T-cell (primary cell): ENCODE data around the gene PRKD1. TPM values are rescaled to one million over a fixed set of nuclear protein-coding genes. Genes with fewer than 3 reads are reported as not detected.

Source experiments
- ATAC-seq, 4 experiments: fragments of 200-7000 bp in 3 of 4; fragments of 150-1000 bp in 1 of 4; cut with Tn5 transposase; replicated peaks in 1 of 4; 1 replicate in 3 of 4; 2 replicates in 1 of 4; pipeline ENCODE4 v1.10.0; 2021; ENCODE audit warnings: moderate library complexity in 3 of 4, mild to moderate bottlenecking in 2 of 4, moderate number of reproducible peaks in 1 of 4
- CTCF ChIA-PET, 2 donors: fragments of 300-600 bp; sonication (Branson Sonifier 250); formaldehyde crosslinking; loops; one replicate each; lab custom pipeline; 2022; ENCODE audit warnings: antibody characterized with exemption in 2 of 2; lab: Charles Lee
- POLR2A ChIA-PET, 2 donors: fragments of 300-600 bp; sonication (Branson Sonifier 250); formaldehyde crosslinking; loops; one replicate each; lab custom pipeline; 2022; ENCODE audit warnings: antibody characterized with exemption in 2 of 2; lab: Charles Lee
- DNase-seq, 35 experiments: peaks; one replicate each; pipeline versions ENCODE4 v3.0.0 to v3.0.0-alpha.2; 2013 to 2023
- H3K27ac ChIP-seq: one replicate; pipeline ENCODE4 v1.5.1; 2013; ENCODE audit warnings: low read length
- H3K27me3 ChIP-seq, 2 experiments: replicated peaks in 1 of 2; 1 replicate in 1 of 2; 2 replicates in 1 of 2; pipeline versions ENCODE4 v1.6.1 to v1.7.0; 2013; ENCODE audit warnings: low read length in 1 of 2, mixed read lengths in 1 of 2; ENCODE audit not compliant: control insufficient read depth in 2 of 2, insufficient read depth in 2 of 2; ENCODE audit errors: extremely low read depth in 1 of 2
- H3K36me3 ChIP-seq, 2 donors: 1 replicate in 1 of 2; 2 replicates in 1 of 2; pipeline versions ENCODE4 v1.6.1 to v1.7.0; 2013; ENCODE audit warnings: low read length in 1 of 2; ENCODE audit not compliant: control insufficient read depth in 2 of 2, insufficient read depth in 1 of 2; ENCODE audit errors: extremely low read depth in 1 of 2
- H3K4me1 ChIP-seq, 2 experiments: 1 replicate in 1 of 2; 2 replicates in 1 of 2; pipeline versions ENCODE4 v1.6.1 to v1.7.0; 2013; ENCODE audit warnings: low read length in 2 of 2, mixed read lengths in 1 of 2; ENCODE audit not compliant: insufficient read depth in 2 of 2, control insufficient read depth in 1 of 2; ENCODE audit errors: extremely low read depth in 1 of 2
- H3K4me3 ChIP-seq, 2 donors: 1 replicate in 1 of 2; 2 replicates in 1 of 2; pipeline versions ENCODE4 v1.5.1 to v1.7.0; 2013; ENCODE audit warnings: mild to moderate bottlenecking in 2 of 2, low read length in 1 of 2, moderate library complexity in 1 of 2; ENCODE audit not compliant: control insufficient read depth in 1 of 2; ENCODE audit errors: extremely low read depth in 1 of 2
- H3K9me3 ChIP-seq: 2 replicates; pipeline ENCODE4 v1.7.0; 2013
- H3K27ac Mint-ChIP-seq, 2 donors: one replicate each; pipeline ENCODE4 v1.8.0; 2020 to 2021; ENCODE audit warnings: mild to moderate bottlenecking in 2 of 2, mixed read lengths in 2 of 2
- H3K27me3 Mint-ChIP-seq, 2 donors: one replicate each; pipeline ENCODE4 v1.8.0; 2021 to 2022; ENCODE audit warnings: mixed read lengths in 2 of 2
- H3K36me3 Mint-ChIP-seq: one replicate; pipeline ENCODE4 v1.8.0; 2021; ENCODE audit warnings: mixed read lengths
- H3K4me1 Mint-ChIP-seq, 3 donors: one replicate each; pipeline ENCODE4 v1.8.0; 2020 to 2022; ENCODE audit warnings: mixed read lengths in 3 of 3, mild to moderate bottlenecking in 1 of 3
- H3K4me3 Mint-ChIP-seq, 3 donors: one replicate each; pipeline ENCODE4 v1.8.0; 2020 to 2022; ENCODE audit warnings: mild to moderate bottlenecking in 3 of 3, mixed read lengths in 3 of 3, moderate library complexity in 3 of 3
- H3K9me3 Mint-ChIP-seq, 3 donors: one replicate each; pipeline ENCODE4 v1.8.0; 2020 to 2022; ENCODE audit warnings: mixed read lengths in 3 of 3
- WGBS: methylation state at CpG from one replicate; pipeline ENCODE4 v1.1.5; 2013; ENCODE audit warnings: missing lambda C conversion rate; ENCODE audit not compliant: insufficient coverage; 5-methylcytosine and 5-hydroxymethylcytosine counted together
- total RNA-seq, 35 experiments: library from RNA in 6 of 35; stranded (reverse) in 6 of 35; fragments of 120-200 nt in 1 of 35; gene quantifications; one replicate each; pipeline versions ENCODE4 v1.2.1 to v1.2.4 and lab custom pipeline; 2013 to 2026

Gene PRKD1
- total RNA-seq, 5 donors from 2014 or later (not counting 1 experiment from before 2014, with no cell fraction given) = 0.28 to 0.43 TPM; not detected in 3

GRCh38 chr14:29838752-29839151, 88.9 kb downstream of the PRKD1 start:
- Mint-ChIP-seq H3K27ac (no peak overlapping the region), H3K9me3 (peaks cover 6 to 35% (median 22%) of the 10 kb centered on the region in 3 donors), H3K4me3 (no peak overlapping the region), H3K27me3 (no peaks in the 10 kb centered on the region), H3K36me3 (no peaks in the 10 kb centered on the region), H3K4me1 (no peaks in the 10 kb centered on the region)
- no peak for DNase-seq
- Histone ChIP-seq H3K9me3 (peaks cover 2% of the 10 kb centered on the region), H3K27ac (no peak overlapping the region), H3K36me3 (no peaks in the 10 kb centered on the region), H3K27me3 (no peaks in the 10 kb centered on the region), H3K4me3 (no peak overlapping the region), H3K4me1 (no peaks in the 10 kb centered on the region)
- no peak for ATAC-seq
- CTCF ChIA-PET = no interaction called here
- 52% methylated on average over 2 of the region's 2 CpGs for WGBS
- POLR2A ChIA-PET = no interaction called here

GRCh38 chr14:29836395-29836794, 91.3 kb downstream of the PRKD1 start:
- no peak overlapping the region for H3K27ac ChIP-seq
- H3K27me3 ChIP-seq = no peaks in the 10 kb centered on the region
- 17% methylated on average over 1 of the region's 2 CpGs for WGBS
- H3K4me1 ChIP-seq = no peaks in the 10 kb centered on the region
- Mint-ChIP-seq H3K27ac (no peak overlapping the region), H3K4me1 (no peaks in the 10 kb centered on the region), H3K9me3 (peaks cover 6 to 24% (median 19%) of the 10 kb centered on the region in 3 donors), H3K36me3 (no peaks in the 10 kb centered on the region), H3K27me3 (no peaks in the 10 kb centered on the region), H3K4me3 (no peak overlapping the region)
- ATAC-seq (no peak), DNase-seq (no peak)
- ChIA-PET CTCF (no interaction called here), POLR2A (no interaction called here)
- no peak overlapping the region for H3K4me3 ChIP-seq
- H3K9me3 ChIP-seq = peaks cover 2% of the 10 kb centered on the region
- no peaks in the 10 kb centered on the region for H3K36me3 ChIP-seq

DNA sequence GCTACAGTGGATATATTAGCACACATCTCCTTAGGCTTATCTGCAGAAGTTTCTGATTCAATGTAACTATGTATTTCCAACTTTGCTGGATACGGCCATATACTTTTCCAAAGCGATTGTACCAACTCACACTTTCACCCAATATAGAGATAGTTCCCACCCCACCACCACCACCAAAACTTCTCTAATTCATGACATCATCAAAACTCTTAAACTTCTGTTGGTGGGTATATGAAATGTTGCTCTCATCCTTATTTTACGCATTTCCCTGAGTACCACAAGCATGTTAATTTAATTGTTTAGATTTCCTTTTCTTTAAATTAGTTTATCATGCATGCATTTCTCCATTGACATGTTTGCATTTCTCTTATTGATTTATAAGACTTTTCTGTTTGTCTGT, 95.6 kb downstream of the PRKD1 start:
- H3K36me3 ChIP-seq = no peaks in the 10 kb centered on the region
- H3K27ac ChIP-seq = no peak overlapping the region
- H3K4me3 ChIP-seq = no peak overlapping the region
- Mint-ChIP-seq H3K4me1 (no peaks in the 10 kb centered on the region), H3K36me3 (no peaks in the 10 kb centered on the region), H3K9me3 (peaks cover 0 to 8% (median 4%) of the 10 kb centered on the region in 3 donors), H3K4me3 (no peak overlapping the region), H3K27me3 (no peaks in the 10 kb centered on the region), H3K27ac (no peak overlapping the region)
- DNase-seq (no peak), ATAC-seq (no peak)
- H3K27me3 ChIP-seq = no peaks in the 10 kb centered on the region
- no CpG with 5 or more reads among the region's 3 CpGs for WGBS
- POLR2A ChIA-PET = no interaction called here
- CTCF ChIA-PET = no interaction called here
- no peaks in the 10 kb centered on the region for H3K4me1 ChIP-seq
- no peaks in the 10 kb centered on the region for H3K9me3 ChIP-seq

DNA sequence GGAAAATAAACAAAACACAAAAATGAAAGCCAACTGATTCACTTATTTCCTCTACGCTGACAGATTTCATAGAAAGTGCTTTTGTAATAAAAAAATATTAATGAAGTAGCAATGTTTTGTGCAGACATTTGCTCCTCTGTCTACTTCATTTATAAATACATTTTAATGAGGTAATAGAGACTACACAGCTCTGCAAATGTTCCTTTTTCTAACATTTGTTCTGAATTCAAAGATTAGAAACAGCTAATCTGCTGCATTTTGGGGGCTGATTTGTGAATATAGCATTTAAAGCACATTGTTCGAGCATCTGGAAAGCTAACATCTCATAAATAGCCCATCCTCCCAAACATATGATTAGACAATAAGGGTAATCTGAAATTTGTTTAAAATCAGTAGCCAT, 97.8 kb downstream of the PRKD1 start:
- Mint-ChIP-seq H3K27ac (no peak overlapping the region), H3K4me1 (no peaks in the 10 kb centered on the region), H3K27me3 (no peaks in the 10 kb centered on the region), H3K9me3 (peaks cover 0 to 9% (median 7%) of the 10 kb centered on the region in 3 donors), H3K36me3 (no peaks in the 10 kb centered on the region), H3K4me3 (no peak overlapping the region)
- CTCF ChIA-PET = no interaction called here
- Histone ChIP-seq H3K27ac (no peak overlapping the region), H3K4me3 (no peak overlapping the region), H3K4me1 (no peaks in the 10 kb centered on the region), H3K27me3 (no peaks in the 10 kb centered on the region), H3K9me3 (no peaks in the 10 kb centered on the region), H3K36me3 (no peaks in the 10 kb centered on the region)
- ATAC-seq (no peak), DNase-seq (no peak)
- POLR2A ChIA-PET = interaction anchor here in 1 of 2 donors (0.7 kb wide), 1 partner anchor 33 kb away, joined by 3 read pairs; no protein-coding TSS in a partner anchor
- WGBS = no CpG with 5 or more reads among the region's 2 CpGs

- no peak overlapping the region for H3K27ac Mint-ChIP-seq
These were observed 103.8 kb downstream of the PRKD1 start for GRCh38 chr14:29823816-29824215.

GRCh38 chr14:29822430-29822709, 105.3 kb downstream of the PRKD1 start:
- no peaks in the 10 kb centered on the region for H3K27me3 ChIP-seq
- no peak overlapping the region for H3K27ac ChIP-seq
- no peaks in the 10 kb centered on the region for H3K27me3 Mint-ChIP-seq
- no peaks in the 10 kb centered on the region for H3K4me1 ChIP-seq
- no peak for ATAC-seq
- ChIA-PET CTCF (no interaction called here), POLR2A (no interaction called here)
- no peaks in the 10 kb centered on the region for H3K9me3 ChIP-seq
- no peak overlapping the region for H3K4me3 Mint-ChIP-seq
- H3K27ac Mint-ChIP-seq = no peak overlapping the region
- H3K4me3 ChIP-seq = no peak overlapping the region
- no peaks in the 10 kb centered on the region for H3K4me1 Mint-ChIP-seq
- no peaks in the 10 kb centered on the region for H3K36me3 Mint-ChIP-seq
- no peaks in the 10 kb centered on the region for H3K36me3 ChIP-seq
- no peak for DNase-seq
- H3K9me3 Mint-ChIP-seq = peaks cover 0 to 15% (median 3%) of the 10 kb centered on the region in 3 donors

More at GRCh38 chr14:29823816-29824215, 103.8 kb downstream of the PRKD1 start:
- Histone ChIP-seq H3K27me3 (no peaks in the 10 kb centered on the region), H3K9me3 (no peaks in the 10 kb centered on the region), H3K36me3 (no peaks in the 10 kb centered on the region), H3K4me1 (no peaks in the 10 kb centered on the region), H3K4me3 (no peak overlapping the region), H3K27ac (no peak overlapping the region)
- ATAC-seq = no peak
- H3K4me1 Mint-ChIP-seq = no peaks in the 10 kb centered on the region
- peaks cover 0 to 15% (median 3%) of the 10 kb centered on the region in 3 donors for H3K9me3 Mint-ChIP-seq
- H3K27me3 Mint-ChIP-seq = no peaks in the 10 kb centered on the region
- no peaks in the 10 kb centered on the region for H3K36me3 Mint-ChIP-seq
- H3K4me3 Mint-ChIP-seq = no peak overlapping the region
- no peak for DNase-seq
- ChIA-PET POLR2A (no interaction called here), CTCF (no interaction called here)
- 64% methylated on average over 2 of the region's 5 CpGs for WGBS
